Nephron progenitor cell (in vitro differentiated cells): ENCODE measurements around the gene APOC1.
"Not testable (repeated sequence)": the region's sequence is repeated elsewhere in the genome, so short reads cannot be mapped to it uniquely, and the experiment has no call there.

Experiments used
- DNase-seq: peaks from one replicate; pipeline ENCODE4 v3.0.0; 2021
- H3K27ac Mint-ChIP-seq: 2 replicates; pipeline ENCODE4 v1.8.0; 2021; ENCODE audit warnings: mild to moderate bottlenecking, moderate library complexity, mixed read lengths
- H3K27me3 Mint-ChIP-seq: 2 replicates; pipeline ENCODE4 v1.8.0; 2021; ENCODE audit warnings: mild to moderate bottlenecking, low read depth, mixed read lengths; ENCODE audit not compliant: poor library complexity
- H3K36me3 Mint-ChIP-seq: 2 replicates; pipeline ENCODE4 v1.8.0; 2021; ENCODE audit warnings: low read depth, mixed read lengths
- H3K4me1 Mint-ChIP-seq: 2 replicates; pipeline ENCODE4 v1.8.0; 2021; ENCODE audit warnings: mixed read lengths
- H3K4me3 Mint-ChIP-seq: 2 replicates; pipeline ENCODE4 v1.8.0; 2021; ENCODE audit warnings: mild to moderate bottlenecking, moderate library complexity, mixed read lengths
- H3K9me3 Mint-ChIP-seq: 2 replicates; pipeline ENCODE4 v1.8.0; 2021; ENCODE audit warnings: mild to moderate bottlenecking, moderate library complexity, mixed read lengths
- CTCF ChIP-seq: fragments of 200-600 bp; sonication (generic); IDR thresholded peaks from 2 replicates; pipeline ENCODE4 v1.5.0; 2021; ENCODE audit warnings: antibody characterized with exemption

The APOC1 gene

GRCh38 chr19:44908074-44908835 is 6.2 kb upstream of the APOC1 start:
- Mint-ChIP-seq H3K27me3 (peaks cover 11% of the 10 kb centered on the region), H3K36me3 (no peaks in the 10 kb centered on the region), H3K9me3 (no peaks in the 10 kb centered on the region), H3K4me1 (peaks cover 46% of the 10 kb centered on the region), H3K4me3 (peak overlapping the region; percentile 37), H3K27ac (no peak overlapping the region)
- no peak for TF ChIP-seq CTCF
- no peak for DNase-seq

GRCh38 chr19:44908836-44909261 is 5.6 kb upstream of the APOC1 start:
- TF ChIP-seq CTCF, result no peak
- no peaks in the 10 kb centered on the region for H3K36me3 Mint-ChIP-seq
- H3K4me1 Mint-ChIP-seq, result peaks cover 47% of the 10 kb centered on the region
- no peaks in the 10 kb centered on the region for H3K9me3 Mint-ChIP-seq
- H3K27me3 Mint-ChIP-seq, result peaks cover 11% of the 10 kb centered on the region
- H3K4me3 Mint-ChIP-seq, result no peak overlapping the region
- H3K27ac Mint-ChIP-seq, result no peak overlapping the region
- DNase-seq, result no peak

- H3K27ac Mint-ChIP-seq, result no peak overlapping the region
Observed at GRCh38 chr19:44909775-44910174, 4.6 kb upstream of the APOC1 start.

GRCh38 chr19:44911896-44912295 is 2.5 kb upstream of the APOC1 start:
- H3K4me1 Mint-ChIP-seq, result peaks cover 37% of the 10 kb centered on the region
- not testable (repeated sequence) for H3K4me3 Mint-ChIP-seq, H3K9me3 Mint-ChIP-seq, H3K36me3 Mint-ChIP-seq, H3K27me3 Mint-ChIP-seq, H3K27ac Mint-ChIP-seq, DNase-seq

More at GRCh38 chr19:44909775-44910174, 4.6 kb upstream of the APOC1 start:
- Mint-ChIP-seq H3K36me3 (no peaks in the 10 kb centered on the region), H3K4me1 (peaks cover 50% of the 10 kb centered on the region), H3K9me3 (no peaks in the 10 kb centered on the region), H3K27me3 (peaks cover 7% of the 10 kb centered on the region), H3K4me3 (no peak overlapping the region)
- DNase-seq, result no peak
- no peak for TF ChIP-seq CTCF

GRCh38 chr19:44912854-44913253 is 1.6 kb upstream of the APOC1 start:
- TF ChIP-seq CTCF, result no peak
- Mint-ChIP-seq H3K9me3 (no peaks in the 10 kb centered on the region), H3K4me1 (peaks cover 35% of the 10 kb centered on the region), H3K4me3 (no peak overlapping the region), H3K36me3 (no peaks in the 10 kb centered on the region), H3K27me3 (peaks cover 3% of the 10 kb centered on the region), H3K27ac (no peak overlapping the region)
- no peak for DNase-seq

- not testable (repeated sequence) for H3K27ac Mint-ChIP-seq, DNase-seq, H3K27me3 Mint-ChIP-seq, H3K9me3 Mint-ChIP-seq, H3K36me3 Mint-ChIP-seq
- Mint-ChIP-seq H3K4me3 (peak overlapping the region; percentile 94), H3K4me1 (peaks cover 31% of the 10 kb centered on the region)
Observed at GRCh38 chr19:44913512-44914432, 636 bp upstream of the APOC1 start.
